ENCODE results near the gene RORC. TPM values are rescaled to one million over a fixed set of nuclear protein-coding genes. Genes with fewer than 3 reads are reported as not detected.
A peak's percentile ranks its signal among the peaks of the same experiment; 100 is the strongest.

RORC gene
- polyA plus RNA-seq, 3 donors: 0.03 TPM; not detected in 2

DNA sequence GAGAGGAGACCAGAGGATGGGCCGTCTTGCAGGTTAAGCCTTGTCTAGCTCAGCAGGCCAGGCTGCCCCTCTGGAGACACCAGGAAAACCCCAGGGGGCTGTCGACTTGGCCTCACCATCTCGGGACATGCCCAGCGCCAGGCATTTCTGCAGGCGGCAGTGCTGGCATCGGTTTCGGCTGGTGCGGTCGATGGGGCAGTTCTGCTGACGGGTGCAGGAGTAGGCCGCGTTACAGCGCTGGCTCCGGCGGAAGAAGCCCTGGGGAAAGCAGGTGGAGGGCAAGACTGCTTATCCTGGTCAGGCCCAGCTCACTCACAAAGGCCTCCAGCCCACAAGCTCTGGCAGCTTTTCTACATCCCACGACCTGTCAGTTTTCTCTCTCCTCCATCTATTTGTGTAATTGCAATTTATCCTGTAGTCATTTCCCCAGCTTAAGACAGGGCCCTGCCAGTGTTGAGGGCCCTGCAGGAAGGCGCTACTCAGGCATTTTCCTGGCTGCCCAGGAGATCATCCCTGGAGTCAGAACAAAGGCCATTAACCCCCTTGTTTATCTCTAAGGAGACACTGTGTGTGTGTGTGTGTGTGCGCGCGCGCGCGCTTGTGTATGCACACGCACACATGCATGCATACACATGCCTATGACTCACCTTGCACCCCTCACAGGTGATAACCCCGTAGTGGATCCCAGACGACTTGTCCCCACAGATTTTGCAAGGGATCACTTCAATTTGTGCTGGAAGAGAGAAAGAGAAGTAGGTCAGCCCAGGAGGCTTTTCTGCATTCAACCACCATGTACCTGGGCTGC, 14.9 kb downstream of the RORC start:
- TF ChIP-seq, protein P1, sequence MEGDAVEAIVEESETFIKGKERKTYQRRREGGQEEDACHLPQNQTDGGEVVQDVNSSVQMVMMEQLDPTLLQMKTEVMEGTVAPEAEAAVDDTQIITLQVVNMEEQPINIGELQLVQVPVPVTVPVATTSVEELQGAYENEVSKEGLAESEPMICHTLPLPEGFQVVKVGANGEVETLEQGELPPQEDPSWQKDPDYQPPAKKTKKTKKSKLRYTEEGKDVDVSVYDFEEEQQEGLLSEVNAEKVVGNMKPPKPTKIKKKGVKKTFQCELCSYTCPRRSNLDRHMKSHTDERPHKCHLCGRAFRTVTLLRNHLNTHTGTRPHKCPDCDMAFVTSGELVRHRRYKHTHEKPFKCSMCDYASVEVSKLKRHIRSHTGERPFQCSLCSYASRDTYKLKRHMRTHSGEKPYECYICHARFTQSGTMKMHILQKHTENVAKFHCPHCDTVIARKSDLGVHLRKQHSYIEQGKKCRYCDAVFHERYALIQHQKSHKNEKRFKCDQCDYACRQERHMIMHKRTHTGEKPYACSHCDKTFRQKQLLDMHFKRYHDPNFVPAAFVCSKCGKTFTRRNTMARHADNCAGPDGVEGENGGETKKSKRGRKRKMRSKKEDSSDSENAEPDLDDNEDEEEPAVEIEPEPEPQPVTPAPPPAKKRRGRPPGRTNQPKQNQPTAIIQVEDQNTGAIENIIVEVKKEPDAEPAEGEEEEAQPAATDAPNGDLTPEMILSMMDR (IDR thresholded peaks at IDR 0.05): no peak
- Mint-ChIP-seq H3K9me3 (no peaks in the 10 kb centered on the region), H3K4me1 (peaks cover 16% of the 10 kb centered on the region), H3K27me3 (ENCODE audit: low read depth in 3 of 3) (peaks cover 13 to 18% (median 14%) of the 10 kb centered on the region in 3 donors), H3K4me3 (no peak overlapping the region), H3K36me3 (no peaks in the 10 kb centered on the region), H3K27ac (no peak overlapping the region)
- Histone ChIP-seq H3K27ac (ENCODE audit: low read depth in 1 of 2, low read length in 2 of 2) (no peak overlapping the region), H3K27me3 (ENCODE audit: control insufficient read depth in 2 of 2, insufficient read depth in 2 of 2, low read length in 2 of 2) (no peaks in the 10 kb centered on the region), H3K4me1 (ENCODE audit: control insufficient read depth in 1 of 2, insufficient read depth in 2 of 2, low read length in 2 of 2) (peaks cover 8 to 10% of the 10 kb centered on the region in 2 donors), H3K4me3 (replicated peaks in 1 of 3; ENCODE audit: low read depth in 2 of 3, low read length in 3 of 3) (no peak overlapping the region), H4K20me1 (ENCODE audit: insufficient read depth, low read length) (no peaks in the 10 kb centered on the region), H3K36me3 (replicated peaks in 1 of 2; ENCODE audit: control insufficient read depth in 1 of 2, insufficient read depth in 2 of 2, low read length in 2 of 2) (no peaks in the 10 kb centered on the region), H3K9ac (ENCODE audit: insufficient read depth, low read length, poor library complexity, severe bottlenecking) (no peak overlapping the region), H3K4me2 (replicated peaks; ENCODE audit: extremely low read depth, low read length, poor library complexity, severe bottlenecking) (no peak overlapping the region), H3K79me2 (ENCODE audit: insufficient read depth, low read length) (no peaks in the 10 kb centered on the region), H3K9me3 (replicated peaks in 1 of 2; ENCODE audit: control insufficient read depth in 1 of 2, insufficient read depth in 1 of 2, low read length in 2 of 2) (no peaks in the 10 kb centered on the region), H2AFZ (ENCODE audit: insufficient read depth, low read depth, low read length, poor library complexity, severe bottlenecking) (no peak overlapping the region)
- no peak for DNase-seq
- 98% methylated on average over 10 of the region's 26 CpGs for WGBS (ENCODE audit: insufficient coverage)
- intact Hi-C loops (cut with micrococcal nuclease): no loop called here

DNA sequence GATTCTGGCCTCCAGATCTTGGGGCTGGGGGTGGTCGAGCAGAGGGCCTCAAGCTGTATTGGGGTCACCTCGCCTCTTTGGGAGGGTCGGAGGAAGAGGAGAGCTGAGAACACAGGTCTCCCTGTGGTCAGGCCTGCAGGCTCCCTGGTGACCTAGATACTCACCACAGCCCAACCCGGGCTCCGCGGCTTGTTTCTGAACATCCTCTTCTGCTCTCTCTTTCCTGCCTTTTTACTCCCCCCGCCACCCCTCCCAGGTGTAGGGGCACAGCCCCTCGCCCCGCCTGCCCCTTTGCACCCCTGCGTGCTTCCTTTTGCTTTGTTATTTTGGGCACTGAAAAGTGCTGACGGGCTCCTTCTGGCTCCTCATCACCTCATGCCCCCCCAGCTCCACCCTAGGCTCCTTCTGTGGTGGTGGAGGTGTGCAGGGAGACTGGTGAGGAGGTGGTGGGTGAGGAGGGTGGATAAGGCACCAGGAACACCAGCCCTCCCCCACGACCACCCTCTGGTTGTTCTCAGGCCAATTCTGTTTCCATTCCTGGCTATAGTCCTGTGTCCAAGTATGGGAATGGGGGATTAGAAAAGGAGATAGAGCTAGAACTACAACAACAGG, 15.8 kb downstream of the RORC start:
- no peak for DNase-seq
- no peak overlapping the region for H3K4me3 Mint-ChIP-seq
- H3K27ac Mint-ChIP-seq: no peak overlapping the region

More for the DNA sequence above, 15.8 kb downstream of the RORC start:
- Histone ChIP-seq H2AFZ (ENCODE audit: insufficient read depth, low read depth, low read length, poor library complexity, severe bottlenecking) (peak overlapping the region; percentile 17), H3K9me3 (replicated peaks in 1 of 2; ENCODE audit: control insufficient read depth in 1 of 2, insufficient read depth in 1 of 2, low read length in 2 of 2) (no peaks in the 10 kb centered on the region), H3K36me3 (replicated peaks in 1 of 2; ENCODE audit: control insufficient read depth in 1 of 2, insufficient read depth in 2 of 2, low read length in 2 of 2) (no peaks in the 10 kb centered on the region), H4K20me1 (ENCODE audit: insufficient read depth, low read length) (no peaks in the 10 kb centered on the region), H3K9ac (ENCODE audit: insufficient read depth, low read length, poor library complexity, severe bottlenecking) (no peak overlapping the region), H3K4me3 (replicated peaks in 1 of 3; ENCODE audit: low read depth in 2 of 3, low read length in 3 of 3) (no peak overlapping the region), H3K4me1 (ENCODE audit: control insufficient read depth in 1 of 2, insufficient read depth in 2 of 2, low read length in 2 of 2) (peaks cover 8 to 10% of the 10 kb centered on the region in 2 donors), H3K4me2 (replicated peaks; ENCODE audit: extremely low read depth, low read length, poor library complexity, severe bottlenecking) (no peak overlapping the region), H3K79me2 (ENCODE audit: insufficient read depth, low read length) (no peaks in the 10 kb centered on the region), H3K27me3 (ENCODE audit: control insufficient read depth in 2 of 2, insufficient read depth in 2 of 2, low read length in 2 of 2) (no peaks in the 10 kb centered on the region), H3K27ac (ENCODE audit: low read depth in 1 of 2, low read length in 2 of 2) (no peak overlapping the region)
- intact Hi-C loops (cut with micrococcal nuclease): no loop called here
- Mint-ChIP-seq H3K9me3 (no peaks in the 10 kb centered on the region), H3K4me1 (peaks cover 16% of the 10 kb centered on the region), H3K27me3 (ENCODE audit: low read depth in 3 of 3) (peaks cover 13 to 19% (median 14%) of the 10 kb centered on the region in 3 donors), H3K36me3 (no peaks in the 10 kb centered on the region)
- TF ChIP-seq, protein P1 (IDR thresholded peaks at IDR 0.05): no peak
- no CpG with 5 or more reads among the region's 12 CpGs for WGBS (ENCODE audit: insufficient coverage)
